NCI-H1930 (cell line): ENCODE results near the gene RABGEF1.
"Not testable (repeated sequence)": the region's sequence is repeated elsewhere in the genome, so short reads cannot be mapped to it uniquely, and the experiment has no call there.

Experiments used
- DNase-seq, 2 experiments: peaks; one replicate each; lab custom pipeline; 2025; lab: John Stamatoyannopoulos, UW

RABGEF1 gene

GRCh38 chr7:66740302-66740979 lies at the start of gene RABGEF1:
TSS of gene RABGEF1 (plus strand) at chr7:66740733. CDS start at chr7:66771900, 31,167 bp downstream.
- DNase-seq: peak; percentile 95 to 96

- DNase-seq: no peak
Measured at GRCh38 chr7:66693331-66693730, 47.2 kb upstream of the RABGEF1 start.

- no peak for DNase-seq
Measured at GRCh38 chr7:66694286-66694685, 46.2 kb upstream of the RABGEF1 start.

GRCh38 chr7:66695417-66695816 lies 45.1 kb upstream of the RABGEF1 start:
- DNase-seq: not testable (repeated sequence)

- DNase-seq: not testable (repeated sequence)
Measured at GRCh38 chr7:66696134-66696533, 44.4 kb upstream of the RABGEF1 start.

- no peak for DNase-seq
Measured at GRCh38 chr7:66696774-66697191, 43.8 kb upstream of the RABGEF1 start.

- DNase-seq: no peak
Measured at GRCh38 chr7:66697449-66698438, 42.8 kb upstream of the RABGEF1 start.

- no peak for DNase-seq
Measured at GRCh38 chr7:66698652-66699205, 41.8 kb upstream of the RABGEF1 start.

- no peak for DNase-seq
Measured at GRCh38 chr7:66699998-66700397, 40.5 kb upstream of the RABGEF1 start.

GRCh38 chr7:66700633-66701131 lies 39.9 kb upstream of the RABGEF1 start:
- DNase-seq: no peak

- no peak for DNase-seq
Measured at GRCh38 chr7:66707825-66708224, 32.7 kb upstream of the RABGEF1 start.

GRCh38 chr7:66710752-66711151 lies 29.8 kb upstream of the RABGEF1 start:
- DNase-seq: not testable (repeated sequence)

GRCh38 chr7:66713687-66714086 lies 26.8 kb upstream of the RABGEF1 start:
- DNase-seq: no peak

GRCh38 chr7:66716634-66717033 lies 23.9 kb upstream of the RABGEF1 start:
- DNase-seq: not testable (repeated sequence)

- DNase-seq: no peak
Measured at GRCh38 chr7:66720561-66720960, 20.0 kb upstream of the RABGEF1 start.

- DNase-seq: no peak
Measured at GRCh38 chr7:66725843-66726242, 14.7 kb upstream of the RABGEF1 start.

- no peak for DNase-seq
Measured at GRCh38 chr7:66727058-66727457, 13.5 kb upstream of the RABGEF1 start.

- DNase-seq: no peak
Measured at GRCh38 chr7:66728571-66728970, 12.0 kb upstream of the RABGEF1 start.

GRCh38 chr7:66729274-66729673 lies 11.3 kb upstream of the RABGEF1 start:
- no peak for DNase-seq

- DNase-seq: no peak
Measured at GRCh38 chr7:66731986-66732385, 8.5 kb upstream of the RABGEF1 start.

- no peak for DNase-seq
Measured at GRCh38 chr7:66732439-66732838, 8.1 kb upstream of the RABGEF1 start.

- no peak for DNase-seq
Measured at GRCh38 chr7:66734006-66734405, 6.5 kb upstream of the RABGEF1 start.
